DMS153 treated with DMSO at 0.1 percent for 48 hours (cell line): ENCODE results near the gene OR10P1.

ENCODE experiments used
- DNase-seq: peaks from one replicate; lab custom pipeline; 2025; ENCODE audit not compliant: unreplicated experiment; lab: John Stamatoyannopoulos, UW

Gene OR10P1

DNA sequence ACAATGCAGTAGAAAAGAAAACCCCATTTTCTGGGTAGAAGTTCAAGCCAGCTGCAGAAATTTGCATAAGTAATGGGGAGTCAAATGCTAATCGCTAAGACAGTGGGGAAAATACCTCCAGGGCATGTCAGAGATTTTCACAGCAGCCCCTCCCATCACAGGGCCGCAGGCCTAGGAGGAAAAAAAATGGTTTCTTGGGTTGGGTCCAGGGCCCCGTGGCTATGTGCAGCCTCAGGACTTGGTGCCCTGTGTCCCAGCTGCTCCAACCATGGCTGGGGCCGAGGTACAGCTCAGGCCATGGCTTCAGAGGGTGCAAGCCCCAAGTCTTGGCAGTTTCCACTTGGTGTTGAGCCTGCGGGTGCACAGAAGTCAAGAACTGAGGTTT is 14.6 kb downstream of the OR10P1 start:
- no peak for DNase-seq

DNA sequence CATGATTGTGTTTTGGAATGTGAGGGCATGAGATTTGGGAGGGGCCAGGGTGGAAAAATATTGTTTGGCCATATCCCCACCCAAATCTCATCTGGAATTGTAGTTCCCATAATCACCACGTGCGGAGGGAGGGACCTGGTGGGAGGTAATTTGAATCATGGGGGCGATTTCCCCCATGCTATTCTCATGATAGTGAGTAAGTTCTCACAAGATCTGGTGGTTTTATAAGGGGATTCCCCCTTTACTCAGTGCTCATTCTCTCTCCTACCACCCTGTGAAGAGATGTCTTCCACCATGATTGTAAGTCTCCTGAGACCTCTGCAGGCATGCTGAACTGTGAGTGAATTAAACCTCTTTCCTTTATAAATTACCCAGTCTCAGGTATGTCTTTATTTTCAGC is 15.7 kb downstream of the OR10P1 start:
- DNase-seq: no peak

DNA sequence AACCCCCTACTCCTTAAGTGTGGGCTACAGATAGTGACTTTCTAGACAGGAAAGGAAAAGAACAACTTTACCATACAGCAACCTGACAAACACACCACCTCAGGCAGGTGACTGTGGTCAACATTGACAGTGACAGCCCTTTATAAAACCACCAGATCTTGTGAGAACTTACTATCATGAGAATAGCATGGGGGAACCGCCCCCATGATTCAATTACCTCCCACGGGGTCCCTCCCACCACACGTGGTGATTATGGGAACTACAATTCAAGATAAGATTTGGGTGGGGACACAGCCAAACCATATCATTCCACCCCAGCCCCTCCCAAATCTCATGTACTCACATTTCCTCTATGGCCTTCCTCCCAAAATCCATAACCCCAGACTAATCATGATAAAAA is 16.3 kb downstream of the OR10P1 start:
- DNase-seq: no peak

DNA sequence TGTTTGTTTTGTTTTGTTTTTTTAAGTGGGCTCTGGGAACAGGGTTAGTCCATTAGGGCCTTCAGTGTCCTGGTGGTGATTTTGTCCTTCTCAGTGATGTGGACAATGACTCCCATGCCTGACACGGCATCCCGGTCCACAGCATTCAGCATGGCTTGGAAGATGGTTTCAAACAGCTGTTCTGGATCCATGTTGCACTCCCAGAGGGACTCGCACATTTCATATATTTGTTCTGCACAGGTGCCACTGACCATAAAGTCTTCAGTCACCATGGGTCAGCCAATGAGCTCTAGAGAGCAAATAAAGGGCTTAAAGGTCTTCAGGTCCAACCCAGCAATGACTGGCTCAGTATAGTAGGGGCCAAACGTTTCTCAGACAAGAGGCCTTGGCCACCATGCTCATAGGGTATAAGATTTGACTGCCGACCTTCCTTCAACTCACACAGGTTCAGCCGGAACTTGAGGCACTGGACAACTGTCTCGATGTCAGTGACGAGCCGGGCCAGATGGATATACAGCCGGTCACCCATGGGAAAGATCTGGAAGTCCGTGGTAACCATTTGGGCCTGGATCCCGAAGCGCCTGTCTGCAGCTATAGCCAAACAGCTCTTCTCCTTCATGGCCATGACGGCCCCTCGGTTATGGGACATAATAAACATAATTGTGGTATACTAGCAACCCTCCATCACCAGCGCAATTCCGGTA is 18.0 kb downstream of the OR10P1 start:
- DNase-seq: no peak

DNA sequence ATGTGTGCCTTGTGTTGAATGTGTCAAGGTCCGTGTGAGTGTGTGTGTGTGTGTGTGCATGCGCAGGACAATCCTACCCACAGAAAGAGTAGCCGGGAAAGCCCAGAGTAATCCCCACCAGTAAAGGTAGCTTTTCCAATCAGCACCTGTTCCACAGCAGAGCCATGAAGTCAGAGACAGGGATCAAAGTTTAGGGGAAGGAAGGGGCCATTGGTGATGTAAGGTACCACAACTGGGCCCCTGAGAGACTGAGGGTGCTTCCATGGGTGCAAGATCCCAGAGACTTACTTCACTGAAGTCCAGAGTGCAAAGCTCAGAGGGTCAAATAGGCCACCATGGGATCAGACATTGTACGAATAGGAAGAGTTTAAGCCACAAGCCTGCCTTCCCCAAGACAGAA is 20.5 kb downstream of the OR10P1 start:
- DNase-seq: no peak

DNA sequence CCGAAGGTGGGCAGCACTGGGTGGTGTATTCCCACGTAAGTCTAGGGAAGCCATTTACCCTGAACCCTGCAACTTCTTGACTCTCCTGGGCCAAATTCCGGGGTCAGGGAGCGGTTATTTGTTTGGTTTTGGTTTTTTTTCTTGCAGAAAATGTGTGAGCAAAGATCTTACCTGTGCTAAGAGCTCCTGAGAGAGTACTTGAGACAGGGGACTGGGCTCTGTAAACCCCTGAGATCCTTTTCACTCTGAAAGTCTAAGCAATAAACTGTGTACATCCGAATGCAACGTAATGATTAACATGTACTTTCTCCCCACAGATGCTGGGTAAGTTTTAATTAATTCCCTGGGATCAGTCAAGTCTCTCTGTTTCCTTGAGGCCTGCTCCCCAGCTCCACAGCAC is 21.5 kb downstream of the OR10P1 start:
- DNase-seq: no peak

DNA sequence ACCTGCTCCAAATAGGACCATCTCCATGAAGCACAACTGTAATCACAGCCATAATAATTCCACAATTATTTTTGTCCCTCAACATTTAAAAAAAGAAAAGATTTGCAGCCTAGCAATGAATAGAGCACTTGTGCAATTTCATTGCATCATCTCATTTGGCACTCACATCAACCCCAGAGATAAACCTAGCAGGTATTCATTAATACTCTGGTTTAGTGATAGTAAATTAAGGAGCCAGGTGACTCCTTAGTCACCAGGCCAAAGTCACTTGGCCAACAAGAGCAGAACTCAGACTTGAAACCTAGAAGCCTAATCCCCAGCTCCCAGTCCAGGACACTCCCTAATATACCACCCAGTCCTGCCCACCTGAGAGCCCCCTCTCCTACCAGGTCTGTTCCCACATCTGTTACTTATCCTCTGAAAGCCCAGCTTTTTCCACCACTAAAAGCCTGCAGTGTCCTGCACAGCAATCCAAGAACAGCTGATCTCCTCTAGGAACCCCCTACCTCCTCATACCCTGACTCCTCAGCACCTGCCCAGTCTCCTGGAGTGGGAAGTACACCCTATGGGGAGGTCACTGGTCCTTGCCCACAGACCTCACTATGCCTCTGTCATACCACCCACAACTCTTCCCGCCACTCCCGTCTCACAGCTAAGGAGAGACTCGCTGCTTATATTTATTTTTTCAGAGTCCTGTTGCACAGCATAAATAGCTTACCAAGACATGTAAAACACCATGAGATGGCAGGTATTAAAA is 22.1 kb downstream of the OR10P1 start:
- DNase-seq: no peak

DNA sequence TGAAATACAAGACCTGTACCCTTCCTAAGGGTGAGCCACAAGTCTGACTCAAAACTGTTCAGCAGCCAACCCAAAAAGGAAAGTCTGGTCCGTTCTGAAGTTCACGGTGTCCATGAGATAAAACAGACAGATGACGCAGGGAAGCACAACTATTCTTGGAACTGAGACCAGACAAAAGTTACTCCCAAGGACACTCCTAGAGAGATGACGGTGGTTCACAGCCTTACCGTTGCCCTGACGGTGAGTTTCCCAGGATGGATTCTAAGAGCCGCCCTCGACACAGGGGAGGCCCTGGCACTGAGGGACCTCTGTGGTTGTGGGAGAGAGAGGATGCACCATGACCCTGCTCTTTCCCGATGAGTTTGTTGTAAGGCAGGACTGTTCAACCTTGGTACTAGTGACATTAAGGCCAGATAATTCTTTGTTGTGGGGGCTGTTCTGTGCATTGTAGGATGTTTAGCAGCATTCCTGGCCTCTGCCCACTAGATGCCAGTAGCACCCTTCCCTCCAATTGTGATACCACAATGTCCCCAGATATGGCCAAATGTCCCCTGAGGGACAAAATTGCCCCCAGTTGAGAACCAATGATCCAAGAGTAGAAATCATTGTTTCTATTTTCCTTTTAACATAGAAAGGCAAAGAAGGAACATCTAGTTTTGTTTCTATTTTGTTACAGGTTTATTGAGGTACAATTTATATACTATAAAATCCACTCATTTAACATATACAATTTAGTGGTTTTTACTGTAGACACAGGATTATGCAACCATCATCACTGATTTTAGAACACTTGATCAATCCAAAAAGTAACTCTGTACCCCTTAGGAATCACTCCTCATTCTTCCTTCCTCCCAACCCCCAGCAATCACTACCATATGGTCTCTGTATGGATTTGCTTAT is 23.0 kb downstream of the OR10P1 start:
- no peak for DNase-seq

DNA sequence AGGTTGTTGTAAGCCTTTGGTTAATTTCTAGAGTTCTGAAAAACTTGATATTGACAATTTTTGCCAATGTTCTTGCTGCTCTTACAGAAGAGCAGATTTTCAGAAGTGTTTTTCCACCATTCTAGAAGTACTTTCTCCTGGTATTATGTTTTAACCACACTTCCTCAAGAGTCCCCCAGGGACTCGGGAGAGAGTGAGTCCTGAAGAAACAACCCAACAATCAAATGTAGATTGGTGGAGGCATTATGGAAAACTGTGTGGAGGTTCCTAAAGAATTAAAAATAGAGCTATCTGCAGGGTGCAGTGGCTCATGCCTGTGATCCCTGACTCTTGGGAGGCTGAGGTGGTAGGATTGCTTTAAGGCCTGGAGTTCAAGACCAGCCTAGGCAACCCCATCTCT is 26.7 kb downstream of the OR10P1 start:
- DNase-seq: no peak

DNA sequence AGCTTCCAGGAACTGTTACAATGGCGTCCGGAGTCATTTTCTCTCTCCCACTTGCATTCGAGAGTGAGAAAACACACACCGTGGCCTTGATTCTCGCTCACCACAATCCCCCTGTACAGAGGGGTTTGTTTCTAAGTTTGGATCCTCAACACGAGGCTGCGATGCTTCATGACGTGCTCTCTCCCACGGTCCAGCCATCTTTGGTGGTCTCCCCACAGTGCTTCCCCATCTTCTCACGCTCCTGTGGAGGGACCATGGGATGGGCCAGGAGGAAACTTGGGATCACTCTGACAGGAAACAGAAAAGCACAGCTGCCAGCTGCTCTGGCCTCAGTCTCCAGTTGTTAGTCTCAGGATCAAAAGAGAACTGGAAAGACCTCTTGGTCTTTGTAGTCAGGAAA is 28.1 kb downstream of the OR10P1 start:
- DNase-seq: no peak

DNA sequence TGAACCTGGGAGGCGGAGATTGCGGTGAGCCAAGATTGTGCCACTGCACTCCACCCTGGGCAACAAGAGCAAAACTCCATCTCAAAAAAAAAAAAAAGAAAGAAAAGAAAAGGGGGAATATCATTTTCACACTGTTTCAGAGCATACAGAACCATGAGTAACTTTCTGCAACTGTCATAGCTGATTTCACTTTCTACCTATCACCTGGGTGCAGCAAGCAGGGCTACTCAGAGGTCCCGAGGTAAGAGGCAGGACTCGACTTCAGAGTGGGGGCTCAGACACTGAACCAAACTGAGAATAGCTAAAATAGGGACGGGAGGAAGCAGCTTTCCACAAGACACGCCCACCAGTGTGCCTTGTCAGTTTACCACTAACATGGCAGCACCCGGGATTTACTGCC is 29.8 kb downstream of the OR10P1 start:
- DNase-seq: no peak

DNA sequence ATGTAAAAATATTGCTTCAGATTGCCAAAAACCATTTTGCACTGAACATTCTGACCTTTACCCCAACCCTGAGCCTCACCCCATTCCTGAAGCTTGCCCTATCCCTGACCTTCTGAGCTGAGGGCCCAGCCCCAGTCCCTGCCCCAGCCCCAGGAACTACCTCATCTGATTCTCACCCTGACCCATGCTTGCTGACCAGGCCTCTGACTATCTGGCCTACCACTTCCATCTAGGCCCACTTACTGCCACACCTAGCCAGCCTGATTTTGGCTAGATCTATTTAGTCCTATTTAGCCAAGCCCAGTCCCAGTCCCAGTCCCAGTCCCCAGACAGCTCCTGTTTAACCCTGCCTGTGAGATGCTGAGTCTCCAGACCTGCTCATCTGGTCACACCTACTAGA is 33.6 kb downstream of the OR10P1 start:
- DNase-seq: no peak

DNA sequence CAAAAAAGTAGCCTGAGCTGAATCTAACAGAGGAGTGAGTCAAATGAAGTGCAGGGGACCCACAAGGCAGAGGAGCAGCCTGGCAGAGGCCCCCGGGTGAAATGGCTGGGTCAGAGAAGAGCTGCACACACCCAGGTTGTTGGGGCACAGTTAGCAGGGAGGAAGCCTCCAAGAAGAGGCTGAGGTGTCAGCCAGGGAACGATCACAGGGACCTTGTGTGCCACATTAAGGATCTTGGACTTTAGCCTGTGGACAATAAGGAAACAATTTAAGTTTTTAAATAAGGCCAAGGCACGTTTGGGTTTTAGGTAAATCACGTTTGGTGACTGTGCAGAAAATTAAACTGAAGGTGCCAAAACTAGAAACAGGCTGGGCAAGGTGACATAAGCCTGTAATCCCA is 35.1 kb downstream of the OR10P1 start:
- no peak for DNase-seq

DNA sequence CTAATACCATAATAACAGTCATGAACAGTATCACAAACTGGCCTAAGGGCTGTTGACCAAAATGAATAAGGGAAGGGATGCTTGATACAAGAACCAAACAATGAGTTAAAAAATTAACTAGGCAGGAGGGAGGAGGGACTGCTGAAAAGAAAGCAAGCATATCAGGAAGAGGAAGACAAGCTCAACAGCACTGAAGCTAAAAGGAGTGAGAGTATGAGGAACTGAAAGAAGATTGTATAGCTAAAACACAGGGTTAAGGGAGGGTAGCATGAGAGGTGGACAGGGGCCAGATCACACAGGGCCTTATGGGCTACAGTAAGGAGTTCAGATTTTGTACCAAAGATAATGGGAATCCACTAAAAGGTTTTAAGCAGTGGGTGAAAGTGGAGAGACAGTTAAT is 36.9 kb downstream of the OR10P1 start:
- DNase-seq: no peak

DNA sequence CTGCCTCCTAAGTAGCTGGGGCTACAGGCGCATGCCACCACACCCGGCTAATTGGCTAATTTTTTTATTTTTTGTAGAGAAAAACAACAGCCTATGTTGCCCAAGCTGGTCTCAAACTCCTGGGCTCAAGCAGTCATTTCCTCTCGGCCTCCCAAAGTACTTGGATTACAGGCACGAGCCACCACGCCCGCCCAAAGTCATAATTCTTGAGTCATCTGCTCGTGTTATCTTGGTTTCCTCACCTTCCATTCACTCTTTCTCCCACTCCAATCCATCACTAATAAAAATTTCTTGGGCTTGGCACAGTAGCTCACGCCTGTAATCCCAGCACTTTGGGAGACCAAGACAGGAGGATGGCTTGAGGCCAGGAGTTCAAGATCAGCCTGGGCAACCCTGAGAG is 39.0 kb downstream of the OR10P1 start:
- DNase-seq: no peak

DNA sequence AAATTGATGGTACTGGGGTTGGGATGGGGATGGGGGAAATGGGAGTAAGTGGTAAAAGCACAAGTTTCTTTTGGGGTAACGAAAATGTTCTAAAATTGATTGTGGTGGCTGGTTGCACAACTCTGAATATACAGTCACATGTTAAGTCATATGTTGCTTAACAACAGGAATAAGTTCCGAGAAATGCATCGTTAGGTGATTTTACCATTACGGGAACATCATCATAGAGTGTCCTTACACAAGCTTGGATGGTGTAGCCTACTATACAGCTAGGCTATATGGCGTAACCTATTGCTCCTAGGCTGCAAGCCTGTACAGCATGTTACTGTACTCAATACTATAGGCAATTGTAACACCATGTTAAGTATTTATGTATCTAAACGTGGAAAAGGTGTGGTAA is 40.0 kb downstream of the OR10P1 start:
- no peak for DNase-seq

DNA sequence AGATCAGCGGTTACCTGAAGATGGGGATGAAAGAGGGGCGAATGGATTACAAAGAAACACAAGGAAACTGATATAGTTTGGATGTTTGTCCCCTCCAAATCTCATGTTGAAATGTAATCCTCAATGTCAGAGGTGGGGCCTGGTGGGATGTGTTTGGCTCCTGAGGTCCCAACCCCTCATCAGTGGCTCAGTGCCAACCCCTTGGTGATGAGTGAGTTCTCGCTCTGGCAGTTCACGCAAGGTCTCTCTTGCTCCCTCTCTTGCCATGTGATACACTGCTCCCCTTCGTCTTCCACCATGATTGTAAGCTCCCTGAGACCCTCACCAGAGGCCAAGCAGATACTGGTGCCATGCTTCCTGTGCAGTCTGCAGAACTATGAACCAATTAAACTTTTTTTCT is 43.0 kb downstream of the OR10P1 start:
- DNase-seq: no peak

DNA sequence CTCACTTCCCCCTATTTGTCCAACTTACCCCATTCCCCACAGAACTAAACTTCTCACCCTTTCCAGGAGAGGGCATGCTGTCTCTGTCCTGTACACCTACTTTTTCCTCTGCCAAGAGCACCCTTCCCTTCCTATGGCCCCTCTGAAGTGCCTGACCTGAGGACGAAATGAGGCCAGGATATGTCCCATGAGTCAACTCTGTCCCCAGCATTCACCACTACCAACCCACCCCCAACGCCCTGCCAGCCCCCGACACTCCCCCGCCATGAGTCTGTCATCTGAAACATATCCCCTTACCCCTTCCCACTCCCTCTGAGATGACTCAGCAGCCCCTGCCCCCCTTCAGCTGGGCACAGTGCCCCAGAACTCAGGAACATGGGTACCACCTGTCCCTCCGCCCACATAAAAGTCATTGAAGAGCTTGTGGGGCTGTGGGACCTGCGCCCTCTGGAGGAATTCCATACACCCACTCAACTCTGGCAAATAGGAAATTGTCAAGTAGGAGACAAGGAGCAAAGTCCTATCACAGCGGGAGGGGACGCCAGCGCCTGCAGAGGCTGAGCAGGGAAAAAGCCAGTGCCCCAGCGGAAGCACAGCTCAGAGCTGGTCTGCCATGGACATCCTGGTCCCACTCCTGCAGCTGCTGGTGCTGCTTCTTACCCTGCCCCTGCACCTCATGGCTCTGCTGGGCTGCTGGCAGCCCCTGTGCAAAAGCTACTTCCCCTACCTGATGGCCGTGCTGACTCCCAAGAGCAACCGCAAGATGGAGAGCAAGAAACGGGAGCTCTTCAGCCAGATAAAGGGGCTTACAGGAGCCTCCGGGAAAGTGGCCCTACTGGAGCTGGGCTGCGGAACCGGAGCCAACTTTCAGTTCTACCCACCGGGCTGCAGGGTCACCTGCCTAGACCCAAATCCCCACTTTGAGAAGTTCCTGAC is 44.7 kb downstream of the OR10P1 start:
- DNase-seq: no peak

DNA sequence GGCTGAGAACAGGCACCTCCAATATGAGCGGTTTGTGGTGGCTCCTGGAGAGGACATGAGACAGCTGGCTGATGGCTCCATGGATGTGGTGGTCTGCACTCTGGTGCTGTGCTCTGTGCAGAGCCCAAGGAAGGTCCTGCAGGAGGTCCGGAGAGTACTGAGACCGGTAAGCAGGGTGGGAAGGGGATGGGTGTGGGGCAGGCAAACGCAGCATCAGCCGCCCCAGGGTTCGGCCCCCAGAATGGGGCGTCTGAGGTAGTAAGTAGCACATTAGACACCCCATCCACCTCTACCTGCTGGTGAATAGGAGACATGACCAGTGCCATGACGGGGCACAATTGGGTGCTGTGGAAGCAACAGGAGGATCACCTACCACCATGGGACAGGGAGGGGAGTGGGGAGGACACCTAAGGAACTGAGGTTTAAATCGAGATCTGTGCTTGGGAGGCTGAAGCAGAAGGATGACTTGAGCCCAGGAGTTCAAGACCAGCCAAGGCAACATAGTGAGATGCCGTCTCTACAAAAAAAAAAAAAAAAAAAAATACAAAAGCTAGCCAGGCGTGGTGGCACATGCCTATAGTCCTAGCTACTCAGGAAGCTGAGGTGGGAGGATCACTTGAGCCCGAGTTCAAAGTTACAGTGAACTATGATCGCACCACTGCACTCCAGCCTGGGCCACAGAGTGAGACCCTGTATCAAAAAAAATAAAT is 45.5 kb downstream of the OR10P1 start:
- no peak for DNase-seq

DNA sequence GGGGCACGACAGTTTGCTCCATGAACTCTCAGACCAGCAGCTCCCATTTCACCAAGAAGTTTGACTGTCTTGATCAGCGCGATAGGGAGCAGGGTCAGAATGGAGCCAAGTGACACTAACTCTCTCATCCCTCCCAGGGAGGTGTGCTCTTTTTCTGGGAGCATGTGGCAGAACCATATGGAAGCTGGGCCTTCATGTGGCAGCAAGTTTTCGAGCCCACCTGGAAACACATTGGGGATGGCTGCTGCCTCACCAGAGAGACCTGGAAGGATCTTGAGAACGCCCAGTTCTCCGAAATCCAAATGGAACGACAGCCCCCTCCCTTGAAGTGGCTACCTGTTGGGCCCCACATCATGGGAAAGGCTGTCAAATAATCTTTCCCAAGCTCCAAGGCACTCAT is 47.0 kb downstream of the OR10P1 start:
- DNase-seq: no peak
